Measurements from ENCODE around the gene FOSL2. TPM values are rescaled to one million over a fixed set of nuclear protein-coding genes. Genes with fewer than 3 reads are reported as not detected.

Gene FOSL2
- total and polyA plus RNA-seq, 2 experiments from 2014 or later: 0.60 to 4.3 TPM

- DNase-seq (ENCODE audit: low spot score) (no peak), ATAC-seq (no peak)
- Histone ChIP-seq H3K4me1 (ENCODE audit: insufficient read depth) (no peaks in the 10 kb centered on the region), H4K20me1 (replicated peaks; ENCODE audit: insufficient read depth) (no peaks in the 10 kb centered on the region), H3F3A (replicated peaks; ENCODE audit: low read depth) (no peaks in the 10 kb centered on the region), H3K79me2 (replicated peaks; ENCODE audit: insufficient read depth) (no peaks in the 10 kb centered on the region), H3K4me2 (no peak overlapping the region), H3K27me3 (ENCODE audit: insufficient read depth) (no peaks in the 10 kb centered on the region), H3K36me3 (ENCODE audit: insufficient read depth) (no peaks in the 10 kb centered on the region), H3K9me2 (ENCODE audit: insufficient read depth) (no peaks in the 10 kb centered on the region), H3K27ac (ENCODE audit: low read depth) (no peak overlapping the region), H3K4me3 (no peak overlapping the region), H2AFZ (no peak overlapping the region)
- no peak for TF ChIP-seq NANOG (IDR thresholded peaks at IDR 0.05; ENCODE audit: borderline replicate concordance)
- TF ChIP-seq EZH2phosphoT487 (IDR thresholded peaks at IDR 0.05; ENCODE audit: unreplicated experiment): no peak
- TF ChIP-seq CREB1 (CRISPR knock-in tag; IDR thresholded peaks at IDR 0.05; ENCODE audit: low read depth): no peak
- TF ChIP-seq JUNB (IDR thresholded peaks at IDR 0.05; ENCODE audit: unreplicated experiment): no peak
- TF ChIP-seq ZNF462 (CRISPR knock-in tag; IDR thresholded peaks at IDR 0.05): no peak
- no peak for TF ChIP-seq CTCF (conservative IDR thresholded peaks at IDR 0.05; ENCODE audit: low read depth in 2 of 2)
- no peak for TF ChIP-seq EZH2 (IDR thresholded peaks at IDR 0.05; ENCODE audit: low read depth, unreplicated experiment)
- TF ChIP-seq REST (IDR thresholded peaks at IDR 0.05; ENCODE audit: unreplicated experiment): no peak
- no peak for TF ChIP-seq ZNF331 (CRISPR knock-in tag; IDR thresholded peaks at IDR 0.05; ENCODE audit: low read depth)
- TF ChIP-seq ZNF114 (CRISPR knock-in tag; IDR thresholded peaks at IDR 0.05): no peak
- no peak for TF ChIP-seq POLR2AphosphoS5 (IDR thresholded peaks at IDR 0.05; ENCODE audit: low read depth)
- TF ChIP-seq STAT1 (IDR thresholded peaks at IDR 0.05; ENCODE audit: unreplicated experiment): no peak
- no peak for TF ChIP-seq ETS1 (IDR thresholded peaks at IDR 0.05)
- H3K36me3 Mint-ChIP-seq (ENCODE audit: low read depth): no peaks in the 10 kb centered on the region
- no peaks in the 10 kb centered on the region; the same call in 2 of the 3 replicates for H3K4me1 Mint-ChIP-seq
- H3K9me3 Mint-ChIP-seq: no peaks in the 10 kb centered on the region
- no peak overlapping the region for H3K27ac Mint-ChIP-seq
- no peaks in the 10 kb centered on the region for H3K27me3 Mint-ChIP-seq (ENCODE audit: insufficient read depth, low read depth, poor library complexity)
- H3K4me3 Mint-ChIP-seq: no peak overlapping the region
These were observed 10.8 kb downstream of the FOSL2 start for GRCh38 chr2:28403370-28403956.
